Activated T-helper 1 cell treated with Interleukin-2 at 50 U/mL for 16 hours (primary cell): Measurements from ENCODE around the gene DGKI.

ENCODE experiments used
- DNase-seq: peaks from one replicate; pipeline ENCODE4 v3.0.0-alpha.2; 2020; ENCODE audit warnings: low read depth

DGKI gene

GRCh38 chr7:137591421-137591837 lies 255.3 kb downstream of the DGKI start:
- no peak for DNase-seq

GRCh38 chr7:137590756-137591305 lies 255.9 kb downstream of the DGKI start:
- DNase-seq: no peak

- no peak for DNase-seq
Observed at GRCh38 chr7:137590071-137590755, 256.6 kb downstream of the DGKI start.

GRCh38 chr7:137587326-137587725 lies 259.4 kb downstream of the DGKI start:
- no peak for DNase-seq

GRCh38 chr7:137585591-137585990 lies 261.2 kb downstream of the DGKI start:
- no peak for DNase-seq

GRCh38 chr7:137583172-137583571 lies 263.6 kb downstream of the DGKI start:
- no peak for DNase-seq

GRCh38 chr7:137579913-137580640 lies 266.7 kb downstream of the DGKI start:
- DNase-seq: no peak

- no peak for DNase-seq
Observed at GRCh38 chr7:137578541-137578940, 268.2 kb downstream of the DGKI start.

GRCh38 chr7:137577184-137577583 lies 269.6 kb downstream of the DGKI start:
- no peak for DNase-seq

GRCh38 chr7:137576481-137576880 lies 270.3 kb downstream of the DGKI start:
- DNase-seq: no peak

GRCh38 chr7:137574812-137575211 lies 272.0 kb downstream of the DGKI start:
- DNase-seq: no peak

GRCh38 chr7:137572056-137572784 lies 274.6 kb downstream of the DGKI start:
- DNase-seq: no peak

GRCh38 chr7:137564677-137565076 lies 282.1 kb downstream of the DGKI start:
- DNase-seq: no peak

GRCh38 chr7:137563981-137564380 lies 282.8 kb downstream of the DGKI start:
- DNase-seq: no peak

- DNase-seq: no peak
Observed at GRCh38 chr7:137547485-137547884, 299.3 kb downstream of the DGKI start.

GRCh38 chr7:137546671-137547070 lies 300.1 kb downstream of the DGKI start:
- no peak for DNase-seq

GRCh38 chr7:137546009-137546408 lies 300.8 kb downstream of the DGKI start:
- no peak for DNase-seq

GRCh38 chr7:137545059-137545716 lies 301.6 kb downstream of the DGKI start:
- DNase-seq: no peak

GRCh38 chr7:137544453-137545058 lies 302.2 kb downstream of the DGKI start:
- no peak for DNase-seq

- DNase-seq: no peak
Observed at GRCh38 chr7:137539111-137539715, 307.6 kb downstream of the DGKI start.

- no peak for DNase-seq
Observed at GRCh38 chr7:137538361-137538762, 308.4 kb downstream of the DGKI start.
